Panc1 (cell line): ENCODE measurements around the gene DENND1B. TPM values are rescaled to one million over a fixed set of nuclear protein-coding genes. Genes with fewer than 3 reads are reported as not detected.

Experiments used
- ATAC-seq: fragments of 200-7000 bp; cut with Tn5 transposase; 2 replicates; pipeline ENCODE4 v1.9.1; 2020; ENCODE audit warnings: mild to moderate bottlenecking, moderate library complexity
- BruUV-seq: library from RNA; stranded (reverse); fragments of 400-500 nt; replicated peaks from 2 replicates; lab custom pipeline; 2021; lab: Mats Ljungman, UMichigan
- CTCF ChIA-PET: fragments of 300-600 bp; sonication (Branson Sonifier 250); formaldehyde crosslinking; loops from one replicate; lab custom pipeline; 2022; ENCODE audit warnings: antibody characterized with exemption; lab: Charles Lee
- POLR2A ChIA-PET: fragments of 300-600 bp; sonication (Branson Sonifier 250); formaldehyde crosslinking; loops from one replicate; lab custom pipeline; 2022; ENCODE audit warnings: antibody characterized with exemption; lab: Charles Lee
- DNase-seq: peaks from one replicate; pipeline ENCODE4 v3.0.0-alpha.2; 2010; ENCODE audit warnings: low read depth, low spot score
- H3K27ac ChIP-seq: 2 replicates; pipeline ENCODE4 v1.5.1; 2011; ENCODE audit warnings: mild to moderate bottlenecking, low read length, inconsistent platforms
- H3K27me3 ChIP-seq: fragments of 200-500 bp; sonication (Bioruptor generic); 2 replicates; pipeline ENCODE4 v1.6.0; 2014; ENCODE audit warnings: low read length, inconsistent platforms; ENCODE audit not compliant: control insufficient read depth, insufficient read depth
- H3K36me3 ChIP-seq: fragments of 200-500 bp; sonication (Bioruptor generic); 2 replicates; pipeline ENCODE4 v1.5.1; 2014; ENCODE audit warnings: inconsistent platforms, mild to moderate bottlenecking, low read length, moderate library complexity; ENCODE audit not compliant: control insufficient read depth, insufficient read depth
- H3K4me1 ChIP-seq: 2 replicates; pipeline ENCODE4 v1.5.1; 2011; ENCODE audit warnings: inconsistent platforms, mild to moderate bottlenecking, low read length, moderate library complexity; ENCODE audit not compliant: control insufficient read depth, insufficient read depth
- H3K4me3 ChIP-seq, 2 experiments: 2 replicates each; pipeline ENCODE4 v1.5.1; 2011 to 2012; ENCODE audit warnings: low read depth in 2 of 2, low read length in 2 of 2, mild to moderate bottlenecking in 2 of 2, inconsistent platforms in 1 of 2, moderate library complexity in 1 of 2
- H3K9me3 ChIP-seq: fragments of 200-500 bp; sonication (Bioruptor generic); 2 replicates; pipeline ENCODE4 v1.5.1; 2014; ENCODE audit warnings: low read depth, mild to moderate bottlenecking, inconsistent platforms, low read length, moderate library complexity; ENCODE audit not compliant: control insufficient read depth, insufficient read depth
- POLR2AphosphoS5 ChIP-seq: IDR thresholded peaks from 2 replicates; pipeline ENCODE4 v1.6.1; 2012; ENCODE audit warnings: mild to moderate bottlenecking, low read depth, low read length, moderate library complexity
- SIN3A ChIP-seq: IDR thresholded peaks from 2 replicates; pipeline ENCODE4 v1.6.1; 2012; ENCODE audit warnings: low read depth, mild to moderate bottlenecking, low read length, moderate library complexity, borderline replicate concordance; ENCODE audit not compliant: insufficient read depth
- TCF7L2 ChIP-seq: IDR thresholded peaks from 2 replicates; pipeline ENCODE4 v1.6.1; 2011; ENCODE audit warnings: mild to moderate bottlenecking, low read depth, low read length, inconsistent platforms
- in situ Hi-C: cut with HindIII; loops from 2 replicates; pipeline ENCODE4 v1.10.0; 2016; ENCODE audit warnings: low sequenced_read_pairs, low pct_unique_long_range_greater_than_20kb
- intact Hi-C: fragments of 100-400 bp; cut with micrococcal nuclease; formaldehyde crosslinking; loops from one replicate; pipeline ENCODE4 v1.10.0; 2022; ENCODE audit not compliant: unreplicated experiment
- total RNA-seq: library from RNA; stranded (reverse); gene quantifications from one replicate; pipeline ENCODE4 v1.2.1, GENCODE V29; 2021; ENCODE audit not compliant: unreplicated experiment
- TF ChIP-seq, protein P1 (sequence below): fragments of 450-650 bp; IDR thresholded peaks from 2 replicates; pipeline ENCODE4 v1.5.1; 2017; ENCODE audit warnings: mild to moderate bottlenecking
- TF ChIP-seq, protein P2 (sequence below), 2 experiments: IDR thresholded peaks; 2 replicates each; pipeline ENCODE4 v1.6.1; 2011 to 2012; ENCODE audit warnings: low read depth in 2 of 2, control low read depth in 1 of 2, low read length in 1 of 2, mild to moderate bottlenecking in 1 of 2, moderate library complexity in 1 of 2; ENCODE audit not compliant: insufficient read depth in 1 of 2

DENND1B gene
- total RNA-seq, 1 experiment from 2014 or later = 7.7 TPM

DNA sequence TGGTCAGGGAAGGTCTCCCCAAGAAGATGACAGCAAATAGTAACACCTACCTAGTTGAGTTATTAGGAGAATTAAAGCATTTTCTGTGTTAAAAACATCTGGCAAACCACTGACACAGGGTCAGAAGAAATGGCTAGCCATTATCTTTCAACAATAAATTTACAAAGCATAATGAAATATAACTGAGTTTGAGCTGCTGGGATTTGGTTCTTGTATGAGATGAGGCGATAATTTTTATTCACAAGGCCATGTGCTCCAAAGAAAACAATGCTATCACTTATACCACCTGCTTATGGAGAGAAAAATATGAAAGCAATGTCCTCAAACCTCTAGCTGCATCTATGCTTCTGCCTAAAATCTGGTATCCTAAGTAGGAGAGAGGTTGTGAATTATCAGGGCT is 304.9 kb downstream of the DENND1B start:
- Histone ChIP-seq H3K4me1 (no peaks in the 10 kb centered on the region), H3K27me3 (no peaks in the 10 kb centered on the region), H3K4me3 (no peak overlapping the region), H3K36me3 (no peaks in the 10 kb centered on the region), H3K27ac (no peak overlapping the region), H3K9me3 (no peaks in the 10 kb centered on the region)
- BruUV-seq = no TSS peak
- ATAC-seq (no peak), DNase-seq (no peak)
- CTCF ChIA-PET = no interaction called here
- in situ Hi-C loops = no loop called here
- TF ChIP-seq, protein P1, sequence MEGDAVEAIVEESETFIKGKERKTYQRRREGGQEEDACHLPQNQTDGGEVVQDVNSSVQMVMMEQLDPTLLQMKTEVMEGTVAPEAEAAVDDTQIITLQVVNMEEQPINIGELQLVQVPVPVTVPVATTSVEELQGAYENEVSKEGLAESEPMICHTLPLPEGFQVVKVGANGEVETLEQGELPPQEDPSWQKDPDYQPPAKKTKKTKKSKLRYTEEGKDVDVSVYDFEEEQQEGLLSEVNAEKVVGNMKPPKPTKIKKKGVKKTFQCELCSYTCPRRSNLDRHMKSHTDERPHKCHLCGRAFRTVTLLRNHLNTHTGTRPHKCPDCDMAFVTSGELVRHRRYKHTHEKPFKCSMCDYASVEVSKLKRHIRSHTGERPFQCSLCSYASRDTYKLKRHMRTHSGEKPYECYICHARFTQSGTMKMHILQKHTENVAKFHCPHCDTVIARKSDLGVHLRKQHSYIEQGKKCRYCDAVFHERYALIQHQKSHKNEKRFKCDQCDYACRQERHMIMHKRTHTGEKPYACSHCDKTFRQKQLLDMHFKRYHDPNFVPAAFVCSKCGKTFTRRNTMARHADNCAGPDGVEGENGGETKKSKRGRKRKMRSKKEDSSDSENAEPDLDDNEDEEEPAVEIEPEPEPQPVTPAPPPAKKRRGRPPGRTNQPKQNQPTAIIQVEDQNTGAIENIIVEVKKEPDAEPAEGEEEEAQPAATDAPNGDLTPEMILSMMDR = no peak
- no peak for TF ChIP-seq SIN3A
- intact Hi-C loops = no loop called here
- POLR2A ChIA-PET = interaction anchor here (0.6 kb wide), 1 partner anchor 68 kb away, joined by 4 read pairs; no protein-coding TSS in a partner anchor

DNA sequence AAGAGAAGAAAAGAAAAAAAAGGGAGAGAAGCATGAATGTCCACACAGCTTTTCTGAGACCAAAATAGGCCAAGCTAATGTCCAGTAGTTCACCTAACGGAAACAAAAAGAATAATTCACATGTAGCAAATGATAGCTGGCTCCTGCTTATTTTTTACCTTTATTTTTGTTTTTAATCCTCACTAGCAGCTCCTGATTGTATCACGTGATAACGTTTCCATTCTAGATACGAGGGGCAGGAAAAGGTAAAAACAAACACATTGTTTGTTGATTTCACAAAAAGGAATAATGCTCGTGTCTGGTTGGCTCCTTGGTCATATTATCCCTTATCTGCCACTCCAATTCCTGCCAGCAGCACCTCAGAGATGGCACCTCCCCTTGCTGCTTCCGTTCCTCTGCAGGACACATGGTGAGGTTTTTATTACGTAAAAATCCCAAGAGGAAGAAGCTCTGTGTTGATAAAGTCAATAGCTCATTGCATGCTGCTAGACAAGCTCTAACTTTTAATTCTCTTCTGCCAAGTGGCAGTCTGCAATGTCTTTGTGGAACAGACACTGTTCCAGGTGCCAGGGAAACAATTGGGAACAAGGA is 305.6 kb downstream of the DENND1B start:
- BruUV-seq = no TSS peak
- Histone ChIP-seq H3K27me3 (no peaks in the 10 kb centered on the region), H3K36me3 (no peaks in the 10 kb centered on the region), H3K4me3 (no peak overlapping the region), H3K9me3 (no peaks in the 10 kb centered on the region), H3K27ac (no peak overlapping the region), H3K4me1 (no peaks in the 10 kb centered on the region)
- POLR2A ChIA-PET = interaction anchor here (0.6 kb wide), 1 partner anchor 68 kb away, joined by 4 read pairs; no protein-coding TSS in a partner anchor
- CTCF ChIA-PET = interaction anchor here (0.7 kb wide), 1 partner anchor 17 kb away, joined by 3 read pairs; no protein-coding TSS in a partner anchor
- no peak for ATAC-seq
- intact Hi-C loops (no loop called here), in situ Hi-C loops (no loop called here)
- TF ChIP-seq POLR2AphosphoS5 (no peak), SIN3A (no peak), TCF7L2 (no peak)
- TF ChIP-seq, protein P2, sequence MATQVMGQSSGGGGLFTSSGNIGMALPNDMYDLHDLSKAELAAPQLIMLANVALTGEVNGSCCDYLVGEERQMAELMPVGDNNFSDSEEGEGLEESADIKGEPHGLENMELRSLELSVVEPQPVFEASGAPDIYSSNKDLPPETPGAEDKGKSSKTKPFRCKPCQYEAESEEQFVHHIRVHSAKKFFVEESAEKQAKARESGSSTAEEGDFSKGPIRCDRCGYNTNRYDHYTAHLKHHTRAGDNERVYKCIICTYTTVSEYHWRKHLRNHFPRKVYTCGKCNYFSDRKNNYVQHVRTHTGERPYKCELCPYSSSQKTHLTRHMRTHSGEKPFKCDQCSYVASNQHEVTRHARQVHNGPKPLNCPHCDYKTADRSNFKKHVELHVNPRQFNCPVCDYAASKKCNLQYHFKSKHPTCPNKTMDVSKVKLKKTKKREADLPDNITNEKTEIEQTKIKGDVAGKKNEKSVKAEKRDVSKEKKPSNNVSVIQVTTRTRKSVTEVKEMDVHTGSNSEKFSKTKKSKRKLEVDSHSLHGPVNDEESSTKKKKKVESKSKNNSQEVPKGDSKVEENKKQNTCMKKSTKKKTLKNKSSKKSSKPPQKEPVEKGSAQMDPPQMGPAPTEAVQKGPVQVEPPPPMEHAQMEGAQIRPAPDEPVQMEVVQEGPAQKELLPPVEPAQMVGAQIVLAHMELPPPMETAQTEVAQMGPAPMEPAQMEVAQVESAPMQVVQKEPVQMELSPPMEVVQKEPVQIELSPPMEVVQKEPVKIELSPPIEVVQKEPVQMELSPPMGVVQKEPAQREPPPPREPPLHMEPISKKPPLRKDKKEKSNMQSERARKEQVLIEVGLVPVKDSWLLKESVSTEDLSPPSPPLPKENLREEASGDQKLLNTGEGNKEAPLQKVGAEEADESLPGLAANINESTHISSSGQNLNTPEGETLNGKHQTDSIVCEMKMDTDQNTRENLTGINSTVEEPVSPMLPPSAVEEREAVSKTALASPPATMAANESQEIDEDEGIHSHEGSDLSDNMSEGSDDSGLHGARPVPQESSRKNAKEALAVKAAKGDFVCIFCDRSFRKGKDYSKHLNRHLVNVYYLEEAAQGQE (IDR thresholded peaks at IDR 0.05; ENCODE audit: insufficient read depth in 1 of 2, low read depth in 2 of 2, low read length in 1 of 2) = no peak
- TF ChIP-seq, protein P1 = no peak
- no peak for DNase-seq
